H1 (cell line): ENCODE data around the gene LCN12. TPM values are rescaled to one million over a fixed set of nuclear protein-coding genes. Genes with fewer than 3 reads are reported as not detected.

ENCODE experiments used
- CHD7 ChIP-seq: fragments of 300-600 bp; sonication (generic); IDR thresholded peaks from 2 replicates; pipeline ENCODE4 v1.7.1; 2012; ENCODE audit warnings: low read length, moderate library complexity, mild to moderate bottlenecking, inconsistent platforms; ENCODE audit not compliant: insufficient replicate concordance
- EZH2 ChIP-seq: fragments of 200-600 bp; sonication (generic); IDR thresholded peaks from 2 replicates; pipeline ENCODE4 v1.7.1; 2012; ENCODE audit warnings: low read depth, mild to moderate bottlenecking, moderate library complexity, low read length, inconsistent platforms; ENCODE audit not compliant: severe bottlenecking
- GTF2F1 ChIP-seq: IDR thresholded peaks from 2 replicates; pipeline ENCODE4 v1.6.1; 2012; ENCODE audit warnings: low read depth, low read length, improper control_type of control experiment, borderline replicate concordance
- JUN ChIP-seq: IDR thresholded peaks from 2 replicates; pipeline ENCODE4 v1.6.1; 2011; ENCODE audit warnings: low read depth, mild to moderate bottlenecking, improper control_type of control experiment, low read length
- KDM5A ChIP-seq: fragments of 200-600 bp; IDR thresholded peaks from 2 replicates; pipeline ENCODE4 v1.7.1; 2012; ENCODE audit warnings: mild to moderate bottlenecking, low read length, inconsistent platforms, mixed read lengths
- PHF8 ChIP-seq: fragments of 200-600 bp; sonication (generic); conservative IDR thresholded peaks from 2 replicates; pipeline ENCODE4 v1.7.1; 2012; ENCODE audit warnings: low read depth, mild to moderate bottlenecking, inconsistent platforms, low read length, moderate library complexity
- SIRT6 ChIP-seq: IDR thresholded peaks from one replicate; pipeline ENCODE4 v1.7.1; 2012; ENCODE audit warnings: low read length, inconsistent platforms
- SIX5 ChIP-seq: IDR thresholded peaks from 2 replicates; pipeline ENCODE4 v1.6.1; 2011; ENCODE audit warnings: mild to moderate bottlenecking, low read depth, low read length
- SP1 ChIP-seq: IDR thresholded peaks from 2 replicates; pipeline ENCODE4 v1.6.1; 2011; ENCODE audit warnings: low read depth, low read length
- SP4 ChIP-seq: IDR thresholded peaks from 2 replicates; pipeline ENCODE4 v1.6.1; 2012; ENCODE audit warnings: low read length, inconsistent platforms
- USF2 ChIP-seq: IDR thresholded peaks from 2 replicates; pipeline ENCODE4 v1.6.1; 2011; ENCODE audit warnings: low read length, improper control_type of control experiment
- polyA plus RNA-seq, 7 experiments: library from polyadenylated mRNA; depleted of rRNA in 3 of 7; stranded (reverse) in 5 of 7; unstranded in 2 of 7; fragments of >200 nt in 5 of 7; fragments of 200-250 nt in 2 of 7; gene quantifications; 1 replicate in 5 of 7; 2 replicates in 1 of 7; 4 replicates in 1 of 7; pipeline versions ENCODE4 v1.2.1 to v1.2.3, GENCODE V29; 2011 to 2013; ENCODE audit warnings: missing spikeins in 2 of 7, mixed read lengths in 2 of 7
- total RNA-seq: library from RNA; stranded (reverse); fragmentation: NEBNext Ultra II Directional; extraction: Animal tissue kit (Norgen Biotek cat#: 25700); gene quantifications from 2 replicates; pipeline ENCODE4 v1.2.1, GENCODE V29; 2021

The LCN12 gene
- total and polyA plus RNA-seq, 2 of the 8 experiments (the other 6 are each of a cell fraction or from before 2014, with no cell fraction given), result 1.1 to 1.7 TPM

- TF ChIP-seq CHD7 (no peak), EZH2 (no peak), JUN (no peak), SP4 (no peak), SIRT6 (no peak), GTF2F1 (no peak), SP1 (no peak), KDM5A (no peak), PHF8 (no peak), SIX5 (no peak), USF2 (no peak)
Measured at GRCh38 chr9:136995772-136996311, 43.8 kb downstream of the LCN12 start (continued).
